HG02759 (cell line): ENCODE data around the gene ABCC1.
"Not testable (repeated sequence)": the region's sequence is repeated elsewhere in the genome, so short reads cannot be mapped to it uniquely, and the experiment has no call there.

Source experiments
- ATAC-seq: cut with Tn5 transposase; IDR thresholded peaks from one replicate; pipeline ENCODE4 v1.9.1; 2021; ENCODE audit warnings: mild to moderate bottlenecking, moderate library complexity; ENCODE audit not compliant: unreplicated experiment

ABCC1 gene

GRCh38 chr16:16127469-16128116 is 178.2 kb downstream of the ABCC1 start:
- no peak for ATAC-seq

DNA sequence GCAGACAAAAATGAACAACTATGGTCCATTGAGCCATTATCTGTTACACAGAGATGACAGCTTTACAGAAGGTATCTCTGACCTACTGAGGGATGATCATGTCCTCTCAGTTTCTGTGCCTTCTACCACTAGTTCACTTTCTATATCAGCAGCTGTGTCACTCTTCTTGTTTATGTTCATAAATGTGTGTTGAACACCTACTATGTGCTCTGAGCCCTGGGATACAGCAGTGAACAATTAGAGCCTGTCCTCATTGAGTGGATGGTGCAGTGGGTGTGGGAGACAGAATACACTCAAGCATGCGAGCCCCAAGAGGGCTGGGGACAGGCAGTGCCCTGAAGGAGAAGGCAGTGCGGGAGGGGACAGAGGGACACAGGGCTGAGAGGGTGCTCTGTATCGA is 181.8 kb downstream of the ABCC1 start:
- ATAC-seq, result no peak

- ATAC-seq, result no peak
Measured at GRCh38 chr16:16131659-16132058, 182.2 kb downstream of the ABCC1 start.

- no peak for ATAC-seq
Measured at GRCh38 chr16:16133943-16134604, 184.7 kb downstream of the ABCC1 start.

- ATAC-seq, result no peak
Measured at GRCh38 chr16:16136588-16136987, 187.2 kb downstream of the ABCC1 start.

DNA sequence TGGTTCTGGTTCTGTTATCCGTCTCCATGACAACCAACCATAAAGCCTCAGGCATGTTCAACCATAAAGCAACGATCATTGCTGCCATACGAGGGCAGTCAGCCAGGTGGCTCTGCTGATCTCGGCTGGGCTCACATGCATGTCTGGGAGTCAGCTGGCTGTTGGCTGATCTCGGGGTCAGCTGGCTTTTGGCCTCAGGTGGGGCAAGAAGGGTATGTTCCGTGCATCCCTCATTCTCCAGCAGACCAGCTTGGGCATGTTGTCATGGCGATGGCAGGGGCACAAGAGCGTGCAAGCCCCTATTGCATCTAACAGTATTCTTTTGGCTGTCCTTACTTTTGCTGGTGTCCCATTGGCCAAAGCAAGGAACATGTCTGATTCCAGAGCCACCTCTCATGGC is 187.7 kb downstream of the ABCC1 start:
- ATAC-seq, result no peak

GRCh38 chr16:16138034-16138635 is 188.7 kb downstream of the ABCC1 start:
- ATAC-seq, result no peak

DNA sequence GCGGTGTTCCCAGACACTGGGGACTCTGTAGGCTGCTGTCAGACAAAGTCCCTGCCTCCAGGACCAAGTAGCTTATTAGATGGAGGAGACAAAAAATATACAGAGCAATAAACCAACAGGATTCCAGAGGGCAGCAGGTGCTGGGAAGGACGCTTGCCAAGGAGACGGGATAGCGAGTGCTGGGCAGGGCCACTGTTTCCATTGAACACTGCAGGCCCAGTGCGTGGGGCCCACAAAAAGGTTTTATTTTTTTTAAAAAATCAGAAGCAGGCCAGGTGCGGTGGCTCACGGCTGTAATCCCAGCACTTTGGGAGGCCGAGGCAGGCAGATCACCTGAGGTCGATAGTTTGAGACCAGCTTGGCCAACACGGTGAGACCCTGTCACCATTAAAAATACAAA is 189.6 kb downstream of the ABCC1 start:
- ATAC-seq, result no peak

DNA sequence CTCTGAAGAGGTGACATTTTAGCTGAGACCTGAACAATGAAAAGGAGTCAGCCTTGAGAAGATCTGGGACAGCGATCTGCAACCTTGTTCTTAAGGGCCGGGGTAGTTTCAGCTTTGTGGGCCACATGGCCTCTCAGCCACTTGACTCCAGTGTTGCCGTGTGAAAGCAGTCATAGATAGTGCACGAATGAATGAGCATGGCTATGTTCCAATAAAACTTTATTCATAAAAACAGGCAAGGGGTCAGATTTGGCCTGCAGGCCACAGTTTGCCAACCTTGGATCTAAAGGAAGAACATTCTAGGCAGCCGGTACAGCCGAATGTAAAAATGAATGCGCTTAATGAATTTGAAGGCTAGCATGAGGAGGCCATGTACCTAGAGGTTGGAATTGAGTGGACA is 190.4 kb downstream of the ABCC1 start:
- ATAC-seq, result no peak

DNA sequence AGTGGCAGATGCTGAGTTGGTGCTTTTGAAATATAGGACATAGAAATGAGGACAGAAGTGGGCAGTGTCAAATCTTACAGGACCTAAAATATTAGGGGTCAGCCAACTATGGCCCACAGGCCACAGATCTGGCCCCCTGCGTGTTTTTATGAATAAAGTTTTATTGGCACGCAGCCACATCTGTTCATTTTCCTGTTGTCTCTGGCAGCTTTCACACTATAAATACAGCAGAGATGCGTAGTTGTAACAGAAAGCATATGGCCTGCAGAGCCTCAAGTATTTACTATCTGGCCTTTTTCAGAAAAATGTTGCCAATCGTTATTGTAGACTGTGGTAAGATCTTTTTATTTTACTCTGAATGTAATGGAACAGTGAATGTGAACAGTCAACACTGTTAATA is 191.1 kb downstream of the ABCC1 start:
- no peak for ATAC-seq

DNA sequence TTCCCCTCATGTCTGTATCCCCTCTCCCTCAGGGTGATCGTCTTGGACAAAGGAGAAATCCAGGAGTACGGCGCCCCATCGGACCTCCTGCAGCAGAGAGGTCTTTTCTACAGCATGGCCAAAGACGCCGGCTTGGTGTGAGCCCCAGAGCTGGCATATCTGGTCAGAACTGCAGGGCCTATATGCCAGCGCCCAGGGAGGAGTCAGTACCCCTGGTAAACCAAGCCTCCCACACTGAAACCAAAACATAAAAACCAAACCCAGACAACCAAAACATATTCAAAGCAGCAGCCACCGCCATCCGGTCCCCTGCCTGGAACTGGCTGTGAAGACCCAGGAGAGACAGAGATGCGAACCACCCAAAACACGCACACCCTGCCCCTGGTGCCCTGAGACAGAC is 191.7 kb downstream of the ABCC1 start:
- ATAC-seq, result no peak

- no peak for ATAC-seq
Measured at GRCh38 chr16:16141784-16142396, 192.5 kb downstream of the ABCC1 start.

GRCh38 chr16:16143038-16143763 is 193.8 kb downstream of the ABCC1 start:
- no peak for ATAC-seq

- ATAC-seq, result no peak
Measured at GRCh38 chr16:16143931-16144330, 194.5 kb downstream of the ABCC1 start.

DNA sequence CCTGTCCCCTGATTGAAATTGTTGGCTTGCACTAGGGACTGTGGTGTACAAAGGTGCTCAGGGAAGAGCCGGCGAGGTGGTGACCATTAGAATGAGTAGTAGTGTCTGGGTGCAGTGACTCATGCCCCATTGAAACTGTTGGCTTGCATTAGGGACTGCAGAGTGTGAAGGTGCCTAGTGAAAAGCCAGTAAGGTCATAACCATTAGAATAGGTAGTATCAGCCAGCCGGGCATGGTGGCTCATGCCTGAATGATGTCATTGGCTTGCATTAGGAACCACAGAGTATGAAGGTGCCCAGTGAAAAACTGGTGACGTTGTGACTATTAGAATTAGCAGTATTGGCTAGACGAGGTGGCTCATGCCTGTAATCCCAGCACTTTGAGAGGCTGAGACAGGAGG is 195.0 kb downstream of the ABCC1 start:
- ATAC-seq, result no peak

GRCh38 chr16:16145286-16145685 is 195.9 kb downstream of the ABCC1 start:
- ATAC-seq, result no peak

- no peak for ATAC-seq
Measured at GRCh38 chr16:16146380-16147315, 197.2 kb downstream of the ABCC1 start.

DNA sequence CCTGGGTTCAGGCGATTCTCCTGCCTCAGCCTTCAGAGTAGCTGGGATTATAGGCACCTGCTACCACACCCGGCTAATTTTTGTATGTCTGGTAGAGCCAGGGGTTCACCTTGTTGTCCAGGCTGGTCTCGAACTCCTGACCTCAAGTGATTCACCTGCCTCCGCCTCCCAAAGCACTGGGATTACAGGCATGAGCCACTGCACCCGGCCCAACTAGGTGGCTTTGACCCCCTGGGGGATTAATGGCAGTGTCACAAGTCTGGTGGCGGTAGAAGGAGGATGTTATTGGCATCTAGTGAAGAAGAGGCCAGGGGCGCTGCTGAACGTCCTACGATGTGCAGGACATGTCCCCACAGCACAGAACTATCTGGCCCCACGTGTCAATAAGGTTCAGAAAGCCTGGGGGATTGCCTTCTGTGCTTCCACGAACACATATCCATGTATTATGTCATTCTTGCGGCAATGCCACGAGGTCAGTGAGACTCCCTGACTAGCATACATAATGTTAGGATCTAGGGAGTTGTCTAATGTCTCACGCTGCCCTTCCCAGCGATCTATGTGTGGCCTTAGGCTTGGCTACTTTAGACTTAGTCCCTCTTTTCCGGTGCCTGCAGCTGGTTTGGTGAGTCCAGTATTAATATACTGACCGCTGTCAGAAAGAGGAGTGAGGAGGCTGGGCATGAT is 198.0 kb downstream of the ABCC1 start:
- ATAC-seq, result no peak

GRCh38 chr16:16148000-16148599 is 198.7 kb downstream of the ABCC1 start:
- not testable (repeated sequence) for ATAC-seq
